Measurements from ENCODE around the gene PCDHB9.
A peak's percentile ranks its signal among the peaks of the same experiment; 100 is the strongest.
"Not testable (repeated sequence)": the region's sequence is repeated elsewhere in the genome, so short reads cannot be mapped to it uniquely, and the experiment has no call there.

Gene PCDHB9

DNA sequence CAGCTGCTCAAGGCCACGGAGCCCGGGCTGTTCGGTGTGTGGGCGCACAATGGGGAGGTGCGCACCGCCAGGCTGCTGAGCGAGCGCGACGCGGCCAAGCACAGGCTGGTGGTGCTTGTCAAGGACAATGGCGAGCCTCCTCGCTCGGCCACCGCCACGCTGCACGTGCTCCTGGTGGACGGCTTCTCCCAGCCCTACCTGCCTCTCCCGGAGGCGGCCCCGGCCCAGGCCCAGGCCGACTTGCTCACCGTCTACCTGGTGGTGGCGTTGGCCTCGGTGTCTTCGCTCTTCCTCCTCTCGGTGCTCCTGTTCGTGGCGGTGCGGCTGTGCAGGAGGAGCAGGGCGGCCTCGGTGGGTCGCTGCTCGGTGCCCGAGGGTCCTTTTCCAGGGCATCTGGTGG is 2.2 kb downstream of the PCDHB9 start:
- DNase-seq = not testable (repeated sequence)

DNA sequence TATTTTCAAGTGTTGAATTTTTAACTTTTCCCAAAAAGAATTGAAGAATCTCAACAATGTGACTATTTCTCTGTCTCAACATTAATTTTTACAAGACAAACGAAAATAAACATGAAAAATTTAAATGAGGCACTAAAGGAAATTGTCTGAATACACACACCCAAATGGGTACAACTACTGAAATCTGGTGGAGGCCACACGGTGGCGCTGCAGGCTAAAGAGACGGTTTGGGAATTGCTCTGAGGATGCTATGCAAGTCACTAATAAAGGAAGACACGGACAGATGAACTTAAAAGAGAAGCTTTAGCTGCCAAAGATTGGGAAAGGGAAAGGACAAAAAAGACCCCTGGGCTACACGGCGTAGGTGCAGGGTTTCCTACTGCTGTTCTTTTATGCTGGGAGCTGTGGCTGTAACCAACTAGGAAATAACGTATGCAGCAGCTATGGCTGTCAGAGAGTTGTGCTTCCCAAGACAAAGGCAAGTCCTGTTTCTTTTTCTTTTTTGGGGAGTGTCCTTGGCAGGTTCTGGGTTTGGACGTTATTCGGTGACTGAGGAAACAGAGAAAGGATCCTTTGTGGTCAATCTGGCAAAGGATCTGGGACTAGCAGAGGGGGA is 5.3 kb downstream of the PCDHB9 start, which contains the start of gene PCDHB10:
Gene PCDHB10 (plus strand): TSS at position 244 of the 616 bp plus-strand sequence. CDS start 200 bp downstream, at position 444.
- DNase-seq = peak in 1 of 2 experiments; percentile 8

DNA sequence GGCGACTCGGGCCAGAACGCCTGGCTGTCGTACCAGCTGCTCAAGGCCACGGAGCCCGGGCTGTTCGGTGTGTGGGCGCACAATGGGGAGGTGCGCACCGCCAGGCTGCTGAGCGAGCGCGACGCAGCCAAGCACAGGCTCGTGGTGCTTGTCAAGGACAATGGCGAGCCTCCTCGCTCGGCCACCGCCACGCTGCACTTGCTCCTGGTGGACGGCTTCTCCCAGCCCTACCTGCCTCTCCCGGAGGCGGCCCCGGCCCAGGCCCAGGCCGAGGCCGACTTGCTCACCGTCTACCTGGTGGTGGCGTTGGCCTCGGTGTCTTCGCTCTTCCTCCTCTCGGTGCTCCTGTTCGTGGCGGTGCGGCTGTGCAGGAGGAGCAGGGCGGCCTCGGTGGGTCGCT is 7.4 kb downstream of the PCDHB9 start:
- DNase-seq = not testable (repeated sequence)

DNA sequence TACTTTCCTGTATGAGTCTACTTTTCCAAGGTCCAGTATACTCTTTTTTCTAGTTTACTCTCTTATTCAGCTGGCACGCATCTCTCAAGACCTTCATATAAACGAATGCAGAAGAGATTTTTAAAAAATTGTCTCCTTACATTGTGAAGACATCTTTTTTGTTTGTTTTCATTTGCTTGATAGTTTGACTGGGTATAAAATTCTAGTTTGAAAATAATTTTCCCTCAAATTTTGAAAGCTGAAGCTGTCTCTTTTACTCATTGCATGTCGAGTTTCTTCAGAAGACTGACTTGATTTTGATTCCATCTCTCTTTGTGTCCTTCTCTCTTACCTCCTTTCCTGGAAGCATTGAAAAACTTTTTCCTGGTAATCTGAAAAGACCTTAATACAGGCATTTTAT is 9.4 kb downstream of the PCDHB9 start:
- DNase-seq = no peak

DNA sequence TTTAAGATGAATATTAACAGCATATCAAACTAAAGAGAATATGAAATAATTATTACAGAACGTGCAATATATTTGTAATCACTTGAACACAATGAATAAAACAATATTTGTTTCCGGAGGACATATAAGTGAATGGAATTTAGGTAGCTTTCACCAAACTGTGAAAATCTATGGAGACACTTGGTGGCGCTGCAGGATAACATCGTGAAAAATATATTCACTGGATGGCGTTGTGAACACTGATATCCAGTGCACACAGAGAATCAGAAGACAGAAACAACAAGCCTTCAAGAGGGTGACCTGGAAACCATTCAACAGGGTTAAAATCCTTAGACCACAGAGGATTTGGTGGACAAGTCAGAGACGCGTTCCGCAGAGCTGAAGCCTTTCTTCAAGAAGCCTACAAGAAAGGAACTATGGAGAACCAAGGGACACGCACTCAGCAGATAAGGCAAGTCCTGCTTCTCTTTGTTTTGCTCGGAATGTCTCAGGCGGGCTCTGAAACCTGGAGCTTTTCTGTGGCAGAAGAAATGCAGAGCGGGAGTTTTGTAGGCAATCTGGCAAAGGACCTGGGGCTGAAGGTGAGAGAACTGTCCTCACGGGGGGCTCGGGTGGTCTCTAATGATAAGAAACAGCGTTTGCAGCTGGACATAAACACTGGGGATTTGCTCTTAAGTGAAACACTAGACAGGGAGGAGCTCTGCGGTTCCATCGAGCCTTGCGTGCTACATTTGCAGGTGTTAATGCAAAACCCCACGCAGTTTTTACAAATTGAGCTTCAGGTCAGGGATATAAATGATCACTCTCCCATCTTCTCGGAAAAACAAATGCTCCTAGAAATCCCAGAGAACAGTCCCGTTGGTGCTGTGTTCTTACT is 12.6 kb downstream of the PCDHB9 start, which contains the start of gene PCDHB11:
Gene PCDHB11 (plus strand): TSS at position 269 of the 877 bp plus-strand sequence. CDS start 148 bp downstream, at position 417.
- no peak for DNase-seq

DNA sequence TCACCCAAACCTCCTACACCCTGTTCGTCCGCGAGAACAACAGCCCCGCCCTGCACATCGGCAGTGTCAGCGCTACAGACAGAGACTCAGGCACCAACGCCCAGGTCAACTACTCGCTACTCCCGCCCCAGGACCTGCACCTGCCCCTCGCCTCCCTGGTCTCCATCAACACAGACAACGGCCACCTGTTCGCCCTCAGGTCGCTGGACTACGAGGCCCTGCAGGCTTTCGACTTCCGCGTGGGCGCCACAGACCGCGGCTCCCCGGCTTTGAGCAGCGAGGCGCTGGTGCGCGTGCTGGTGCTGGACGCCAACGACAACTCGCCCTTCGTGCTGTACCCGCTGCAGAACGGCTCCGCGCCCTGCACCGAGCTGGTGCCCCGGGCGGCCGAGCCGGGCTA is 14.2 kb downstream of the PCDHB9 start:
- DNase-seq = not testable (repeated sequence)

DNA sequence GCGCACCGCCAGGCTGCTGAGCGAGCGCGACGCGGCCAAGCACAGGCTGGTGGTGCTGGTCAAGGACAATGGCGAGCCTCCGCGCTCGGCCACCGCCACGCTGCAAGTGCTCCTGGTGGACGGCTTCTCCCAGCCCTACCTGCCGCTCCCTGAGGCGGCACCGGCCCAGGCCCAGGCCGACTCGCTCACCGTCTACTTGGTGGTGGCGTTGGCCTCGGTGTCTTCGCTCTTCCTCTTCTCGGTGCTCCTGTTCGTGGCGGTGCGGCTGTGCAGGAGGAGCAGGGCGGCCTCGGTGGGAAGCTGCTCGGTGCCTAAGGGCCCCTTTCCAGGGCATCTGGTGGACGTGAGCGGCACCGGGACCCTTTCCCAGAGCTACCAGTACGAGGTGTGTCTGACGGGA is 14.7 kb downstream of the PCDHB9 start:
- not testable (repeated sequence) for DNase-seq

DNA sequence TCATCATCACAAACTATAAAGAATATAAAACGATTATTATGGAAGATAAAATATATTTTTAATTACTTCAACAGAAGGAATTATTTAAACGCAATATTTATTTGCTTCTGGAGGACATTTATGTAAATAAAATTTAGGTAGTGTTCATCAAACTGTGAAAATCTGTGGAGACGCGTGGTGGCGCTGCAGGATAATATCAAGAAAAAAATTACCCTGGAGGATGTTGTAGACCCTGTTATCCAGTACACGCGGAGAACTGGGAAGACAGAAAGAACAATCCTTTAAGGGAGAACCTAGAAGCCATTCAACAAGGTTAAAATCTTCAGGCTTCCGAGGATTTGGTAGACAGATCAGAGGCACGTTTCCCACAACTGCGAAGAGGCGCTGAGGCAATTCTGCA is 21.5 kb downstream of the PCDHB9 start, which contains the start of gene PCDHB12:
Gene PCDHB12 (plus strand): TSS at position 242 of the 400 bp plus-strand sequence. CDS start 189 bp downstream, outside the sequence.
- no peak for DNase-seq

DNA sequence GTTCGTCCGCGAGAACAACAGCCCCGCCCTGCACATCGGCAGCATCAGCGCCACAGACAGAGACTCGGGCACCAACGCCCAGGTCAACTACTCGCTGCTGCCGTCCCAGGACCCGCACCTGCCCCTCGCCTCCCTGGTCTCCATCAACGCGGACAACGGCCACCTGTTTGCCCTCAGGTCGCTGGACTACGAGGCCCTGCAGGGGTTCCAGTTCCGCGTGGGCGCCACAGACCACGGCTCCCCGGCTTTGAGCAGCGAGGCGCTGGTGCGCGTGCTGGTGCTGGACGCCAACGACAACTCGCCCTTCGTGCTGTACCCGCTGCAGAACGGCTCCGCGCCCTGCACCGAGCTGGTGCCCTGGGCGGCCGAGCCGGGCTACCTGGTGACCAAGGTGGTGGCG is 23.3 kb downstream of the PCDHB9 start:
- not testable (repeated sequence) for DNase-seq

DNA sequence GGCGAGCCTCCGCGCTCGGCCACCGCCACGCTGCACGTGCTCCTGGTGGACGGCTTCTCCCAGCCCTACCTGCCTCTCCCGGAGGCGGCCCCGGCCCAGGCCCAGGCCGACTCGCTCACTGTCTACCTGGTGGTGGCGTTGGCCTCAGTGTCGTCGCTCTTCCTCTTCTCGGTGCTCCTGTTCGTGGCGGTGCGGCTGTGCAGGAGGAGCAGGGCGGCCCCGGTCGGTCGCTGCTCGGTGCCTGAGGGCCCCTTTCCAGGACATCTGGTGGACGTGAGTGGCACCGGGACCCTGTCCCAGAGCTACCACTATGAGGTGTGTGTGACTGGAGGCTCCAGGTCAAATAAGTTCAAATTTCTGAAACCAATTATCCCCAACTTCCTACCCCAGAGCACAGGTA is 23.9 kb downstream of the PCDHB9 start:
- not testable (repeated sequence) for DNase-seq

DNA sequence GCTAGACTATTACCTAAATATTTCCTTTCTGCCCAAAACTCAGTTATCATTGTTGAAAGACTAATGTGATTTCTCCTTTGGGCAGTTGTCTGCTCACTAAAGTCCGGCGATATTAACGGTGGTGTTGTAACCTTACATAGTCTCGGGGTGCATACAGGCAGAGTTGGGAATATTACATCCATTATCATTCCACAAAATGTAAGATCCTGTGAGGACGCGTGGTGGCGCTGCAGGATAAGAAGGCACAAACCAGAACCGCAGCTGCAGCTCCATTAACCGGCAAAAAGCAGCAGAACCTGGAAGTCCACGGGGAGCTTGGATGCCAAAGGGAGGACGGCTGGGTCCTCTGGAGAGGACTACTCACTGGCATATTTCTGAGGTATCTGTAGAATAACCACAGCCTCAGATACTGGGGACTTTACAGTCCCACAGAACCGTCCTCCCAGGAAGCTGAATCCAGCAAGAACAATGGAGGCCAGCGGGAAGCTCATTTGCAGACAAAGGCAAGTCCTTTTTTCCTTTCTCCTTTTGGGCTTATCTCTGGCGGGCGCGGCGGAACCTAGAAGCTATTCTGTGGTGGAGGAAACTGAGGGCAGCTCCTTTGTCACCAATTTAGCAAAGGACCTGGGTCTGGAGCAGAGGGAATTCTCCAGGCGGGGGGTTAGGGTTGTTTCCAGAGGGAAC is 26.8 kb downstream of the PCDHB9 start, which contains the start of gene PCDHB13:
Gene PCDHB13 (plus strand): TSS at position 264 of the 684 bp plus-strand sequence. CDS start 205 bp downstream, at position 469.
- not testable (repeated sequence) for DNase-seq

DNA sequence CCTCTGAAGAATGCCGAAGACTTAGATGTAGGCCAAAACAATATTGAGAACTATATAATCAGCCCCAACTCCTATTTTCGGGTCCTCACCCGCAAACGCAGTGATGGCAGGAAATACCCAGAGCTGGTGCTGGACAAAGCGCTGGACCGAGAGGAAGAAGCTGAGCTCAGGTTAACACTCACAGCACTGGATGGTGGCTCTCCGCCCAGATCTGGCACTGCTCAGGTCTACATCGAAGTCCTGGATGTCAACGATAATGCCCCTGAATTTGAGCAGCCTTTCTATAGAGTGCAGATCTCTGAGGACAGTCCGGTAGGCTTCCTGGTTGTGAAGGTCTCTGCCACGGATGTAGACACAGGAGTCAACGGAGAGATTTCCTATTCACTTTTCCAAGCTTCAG is 27.6 kb downstream of the PCDHB9 start:
- not testable (repeated sequence) for DNase-seq

DNA sequence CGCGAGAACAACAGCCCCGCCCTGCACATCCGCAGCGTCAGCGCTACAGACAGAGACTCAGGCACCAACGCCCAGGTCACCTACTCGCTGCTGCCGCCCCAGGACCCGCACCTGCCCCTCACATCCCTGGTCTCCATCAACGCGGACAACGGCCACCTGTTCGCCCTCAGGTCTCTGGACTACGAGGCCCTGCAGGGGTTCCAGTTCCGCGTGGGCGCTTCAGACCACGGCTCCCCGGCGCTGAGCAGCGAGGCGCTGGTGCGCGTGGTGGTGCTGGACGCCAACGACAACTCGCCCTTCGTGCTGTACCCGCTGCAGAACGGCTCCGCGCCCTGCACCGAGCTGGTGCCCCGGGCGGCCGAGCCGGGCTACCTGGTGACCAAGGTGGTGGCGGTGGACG is 28.5 kb downstream of the PCDHB9 start:
- not testable (repeated sequence) for DNase-seq

DNA sequence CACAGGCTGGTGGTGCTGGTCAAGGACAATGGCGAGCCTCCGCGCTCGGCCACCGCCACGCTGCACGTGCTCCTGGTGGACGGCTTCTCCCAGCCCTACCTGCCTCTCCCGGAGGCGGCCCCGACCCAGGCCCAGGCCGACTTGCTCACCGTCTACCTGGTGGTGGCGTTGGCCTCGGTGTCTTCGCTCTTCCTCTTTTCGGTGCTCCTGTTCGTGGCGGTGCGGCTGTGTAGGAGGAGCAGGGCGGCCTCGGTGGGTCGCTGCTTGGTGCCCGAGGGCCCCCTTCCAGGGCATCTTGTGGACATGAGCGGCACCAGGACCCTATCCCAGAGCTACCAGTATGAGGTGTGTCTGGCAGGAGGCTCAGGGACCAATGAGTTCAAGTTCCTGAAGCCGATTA is 29.1 kb downstream of the PCDHB9 start:
- not testable (repeated sequence) for DNase-seq

DNA sequence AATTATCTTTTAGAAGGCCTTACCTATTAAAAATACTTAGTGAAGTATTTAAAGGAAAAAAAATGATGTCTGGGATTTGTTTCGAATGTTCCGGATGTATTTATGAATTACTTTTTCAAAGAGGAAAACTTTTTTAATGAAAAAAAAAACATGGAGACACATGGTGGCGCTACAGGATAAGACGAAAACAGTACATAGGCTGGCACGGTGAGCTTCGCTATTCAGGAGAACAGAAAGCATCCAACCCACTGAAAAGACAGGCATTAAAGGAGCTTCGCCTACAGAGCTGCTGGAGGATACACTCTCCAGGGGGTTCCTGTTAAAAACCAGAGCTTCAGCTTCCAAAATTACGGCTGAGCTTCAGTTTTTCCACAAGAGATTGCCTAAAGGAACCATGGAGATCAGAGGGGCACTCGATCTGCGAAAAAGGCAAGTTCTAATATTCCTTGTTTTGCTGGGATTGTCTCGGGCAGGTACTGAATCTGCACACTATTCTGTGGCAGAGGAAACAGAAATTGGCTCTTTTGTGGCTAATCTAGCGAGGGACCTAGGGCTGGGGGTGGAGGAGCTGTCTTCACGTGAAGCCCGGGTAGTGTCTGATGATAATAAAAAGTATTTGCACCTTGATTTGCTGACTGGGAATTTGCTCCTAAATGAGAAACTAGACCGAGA is 36.3 kb downstream of the PCDHB9 start, which contains the start of gene PCDHB14:
Gene PCDHB14 (plus strand): TSS at position 232 of the 672 bp plus-strand sequence. CDS start 163 bp downstream, at position 395.
- no peak for DNase-seq

DNA sequence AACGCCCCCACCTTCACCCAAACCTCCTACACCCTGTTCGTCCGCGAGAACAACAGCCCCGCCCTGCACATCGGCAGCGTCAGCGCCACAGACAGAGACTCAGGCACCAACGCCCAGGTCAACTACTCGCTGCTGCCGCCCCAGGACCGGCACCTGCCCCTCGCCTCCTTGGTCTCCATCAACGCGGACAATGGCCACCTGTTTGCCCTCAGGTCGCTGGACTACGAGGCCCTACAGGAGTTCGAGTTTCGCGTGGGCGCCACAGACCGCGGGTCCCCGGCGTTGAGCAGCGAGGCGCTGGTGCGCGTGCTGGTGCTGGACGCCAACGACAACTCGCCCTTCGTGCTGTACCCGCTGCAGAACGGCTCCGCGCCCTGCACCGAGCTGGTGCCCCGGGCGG is 37.9 kb downstream of the PCDHB9 start:
- DNase-seq = not testable (repeated sequence)

DNA sequence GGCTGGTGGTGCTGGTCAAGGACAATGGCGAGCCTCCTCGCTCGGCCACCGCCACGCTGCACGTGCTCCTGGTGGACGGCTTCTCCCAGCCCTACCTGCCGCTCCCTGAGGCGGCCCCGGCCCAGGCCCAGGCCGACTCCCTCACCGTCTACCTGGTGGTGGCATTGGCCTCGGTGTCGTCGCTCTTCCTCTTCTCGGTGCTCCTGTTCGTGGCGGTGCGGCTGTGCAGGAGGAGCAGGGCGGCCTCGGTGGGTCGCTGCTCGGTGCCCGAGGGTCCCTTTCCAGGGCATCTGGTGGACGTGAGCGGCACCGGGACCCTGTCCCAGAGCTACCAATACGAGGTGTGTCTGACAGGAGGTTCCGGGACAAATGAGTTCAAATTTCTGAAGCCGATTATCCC is 38.5 kb downstream of the PCDHB9 start:
- not testable (repeated sequence) for DNase-seq

DNA sequence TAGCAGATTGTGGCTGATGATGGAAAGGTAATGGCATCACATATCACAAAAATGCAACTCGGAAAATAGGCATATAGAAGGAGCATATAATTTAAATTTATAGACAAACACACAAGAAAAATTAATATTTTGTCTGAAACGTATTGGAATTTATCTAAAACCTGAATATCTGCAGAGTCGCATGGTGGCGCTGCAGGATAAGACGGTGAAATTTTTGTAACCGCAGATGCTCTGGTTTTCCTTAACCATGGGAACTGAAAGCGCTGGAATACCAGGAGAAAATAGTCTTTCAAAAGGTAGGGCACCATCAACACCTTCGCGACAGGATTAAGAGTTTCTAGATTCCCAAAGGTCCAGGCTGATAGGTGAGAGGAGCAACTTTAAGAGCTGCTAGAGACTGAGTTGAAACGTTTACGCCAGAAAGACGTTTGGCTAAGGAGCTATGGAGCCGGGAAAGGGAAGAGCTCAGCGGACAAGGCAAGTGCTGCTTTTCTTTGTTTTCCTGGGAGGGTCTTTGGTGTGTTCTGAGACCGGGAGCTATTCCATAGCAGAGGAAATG is 47.2 kb downstream of the PCDHB9 start:
- no peak for DNase-seq

DNA sequence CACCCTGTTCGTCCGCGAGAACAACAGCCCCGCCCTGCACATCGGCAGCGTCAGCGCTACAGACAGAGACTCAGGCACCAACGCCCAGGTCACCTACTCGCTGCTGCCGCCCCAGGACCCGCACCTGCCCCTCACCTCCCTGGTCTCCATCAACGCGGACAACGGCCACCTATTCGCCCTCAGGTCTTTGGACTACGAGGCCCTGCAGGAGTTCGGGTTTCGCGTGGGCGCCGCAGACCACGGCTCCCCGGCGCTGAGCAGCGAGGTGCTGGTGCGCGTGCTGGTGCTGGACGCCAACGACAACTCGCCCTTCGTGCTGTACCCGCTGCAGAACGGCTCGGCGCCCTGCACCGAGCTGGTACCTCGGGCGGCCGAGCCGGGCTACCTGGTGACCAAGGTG is 49.0 kb downstream of the PCDHB9 start:
- DNase-seq = not testable (repeated sequence)

DNA sequence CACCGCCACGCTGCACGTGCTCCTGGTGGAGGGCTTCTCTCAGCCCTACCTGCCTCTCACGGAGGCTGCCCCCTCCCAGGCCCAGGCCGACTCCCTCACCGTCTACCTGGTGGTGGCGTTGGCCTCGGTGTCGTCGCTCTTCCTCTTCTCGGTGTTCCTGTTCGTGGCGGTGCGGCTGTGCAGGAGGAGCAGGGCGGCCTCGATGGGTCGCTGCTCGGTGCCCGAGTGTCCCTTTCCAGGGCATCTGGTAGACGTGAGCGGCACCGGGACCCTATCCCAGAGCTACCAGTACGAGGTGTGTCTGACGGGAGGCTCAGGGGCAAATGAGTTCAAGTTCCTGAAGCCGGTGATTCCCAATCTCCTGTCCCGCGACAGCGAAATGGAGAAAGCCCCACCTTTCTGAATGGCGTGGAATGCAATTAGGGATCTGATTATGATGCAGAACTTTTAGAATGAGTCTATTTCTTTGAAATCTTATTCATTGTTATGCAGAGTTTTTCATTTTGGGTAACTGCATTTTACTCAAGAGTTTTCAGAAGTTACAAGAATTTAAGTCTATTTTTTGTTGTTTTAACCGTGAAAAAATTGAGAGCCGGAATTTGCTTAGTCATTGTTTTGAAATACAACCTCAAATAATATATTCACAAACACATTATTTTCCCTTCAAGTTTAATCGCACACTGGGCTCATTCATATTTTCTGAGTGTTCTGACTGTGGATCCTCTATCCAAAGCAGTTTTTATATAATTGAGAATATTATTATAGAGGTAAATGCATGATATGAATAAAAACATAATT is 49.8 kb downstream of the PCDHB9 start:
- no peak for DNase-seq

Measured in activated CD4-positive, alpha-beta T cell treated with anti-CD3 and anti-CD28 coated beads, Interleukin-2, amount 50 U/mL, for 4 hours (primary cell).